Left lung (tissue), 10 donors: ENCODE results near the gene PRRG4. TPM values are rescaled to one million over a fixed set of nuclear protein-coding genes. Genes with fewer than 3 reads are reported as not detected.

Experiments used
- ATAC-seq: fragments of 200-7000 bp; cut with Tn5 transposase; one replicate; pipeline ENCODE4 v1.9.1; 2020; ENCODE audit warnings: moderate library complexity
- DNase-seq, 4 donors: peaks; one replicate each; pipeline ENCODE4 v3.0.0-alpha.2; 2013 to 2020
- H3K27ac ChIP-seq, 2 donors: fragments of 200-600 bp; sonication (generic) in 1 of 2; one replicate each; pipeline versions ENCODE4 v1.5.0 to v1.8.0; 2020 to 2021
- H3K27me3 ChIP-seq, 2 donors: fragments of 200-600 bp; sonication (generic) in 1 of 2; one replicate each; pipeline versions ENCODE4 v1.5.0 to v1.8.0; 2020 to 2021
- H3K36me3 ChIP-seq, 2 donors: fragments of 200-600 bp; sonication (generic) in 1 of 2; one replicate each; pipeline versions ENCODE4 v1.5.0 to v1.8.0; 2020 to 2021
- H3K4me1 ChIP-seq, 2 donors: fragments of 200-600 bp; one replicate each; pipeline ENCODE4 v1.8.0; 2021
- H3K4me3 ChIP-seq, 2 donors: fragments of 200-600 bp; sonication (generic) in 1 of 2; one replicate each; pipeline versions ENCODE4 v1.5.0 to v1.8.0; 2020 to 2021; ENCODE audit warnings: mild to moderate bottlenecking in 1 of 2
- H3K9me3 ChIP-seq, 2 donors: fragments of 200-600 bp; sonication (generic) in 1 of 2; one replicate each; pipeline versions ENCODE4 v1.5.0 to v1.8.0; 2020 to 2021
- CTCF ChIP-seq, 2 donors: fragments of 200-600 bp; sonication (generic) in 1 of 2; IDR thresholded peaks; one replicate each; pipeline versions ENCODE4 v1.5.0 to v1.8.0; 2021; ENCODE audit warnings: antibody characterized with exemption in 2 of 2
- intact Hi-C, 2 donors: fragments of 100-400 bp; cut with DNase I; formaldehyde crosslinking; loops; one replicate each; pipeline versions ENCODE4 v1.11.2 to v1.14.2; 2022
- polyA plus RNA-seq, 6 donors: library from polyadenylated mRNA; unstranded; fragments of 120-200 nt; gene quantifications; one replicate each; pipeline ENCODE4 v1.2.1, GENCODE V29; 2013; ENCODE audit not compliant: insufficient read length in 6 of 6
- total RNA-seq, 2 donors: library from RNA; stranded (reverse); fragmentation: NEBNext Ultra II Directional; extraction: Animal tissue kit (Norgen Biotek cat#: 25700); gene quantifications; one replicate each; pipeline ENCODE4 v1.2.1, GENCODE V29; 2021
- donor health status: DM: no; HTN: yes; CAD: no.
- donor health status: DM: no; HTN: no; CAD: no.

Gene PRRG4
- total and polyA plus RNA-seq, 8 donors: 1.3 to 14.2 (median 2.4) TPM

- no peak overlapping the region for H3K4me3 ChIP-seq
- H3K4me1 ChIP-seq: no peaks in the 10 kb centered on the region
- no peaks in the 10 kb centered on the region for H3K27me3 ChIP-seq
- DNase-seq (no peak), ATAC-seq (no peak)
- no peaks in the 10 kb centered on the region for H3K9me3 ChIP-seq
- intact Hi-C loops: no loop called here
- no peak overlapping the region for H3K27ac ChIP-seq
- H3K36me3 ChIP-seq: no peaks in the 10 kb centered on the region
- no peak for TF ChIP-seq CTCF (IDR thresholded peaks at IDR 0.05)
Measured at GRCh38 chr11:32881286-32881685, 51.6 kb downstream of the PRRG4 start.

GRCh38 chr11:32883421-32883820, 53.7 kb downstream of the PRRG4 start:
- no peak for ATAC-seq
- no peaks in the 10 kb centered on the region for H3K27me3 ChIP-seq
- intact Hi-C loops: no loop called here

GRCh38 chr11:32884023-32884422, 54.3 kb downstream of the PRRG4 start:
- Histone ChIP-seq H3K36me3 (no peaks in the 10 kb centered on the region), H3K4me3 (no peak overlapping the region), H3K27me3 (no peaks in the 10 kb centered on the region), H3K27ac (no peak overlapping the region), H3K9me3 (peaks cover 0 to 4% of the 10 kb centered on the region in 2 donors), H3K4me1 (no peaks in the 10 kb centered on the region)
- no peak for ATAC-seq
- no peak for DNase-seq
- intact Hi-C loops: no loop called here
- no peak for TF ChIP-seq CTCF (IDR thresholded peaks at IDR 0.05)

More at GRCh38 chr11:32883421-32883820, 53.7 kb downstream of the PRRG4 start:
- no peak overlapping the region for H3K27ac ChIP-seq
- H3K9me3 ChIP-seq: peaks cover 0 to 4% of the 10 kb centered on the region in 2 donors
- DNase-seq: no peak
- no peak overlapping the region for H3K4me3 ChIP-seq
- no peaks in the 10 kb centered on the region for H3K36me3 ChIP-seq
- H3K4me1 ChIP-seq: no peaks in the 10 kb centered on the region
- TF ChIP-seq CTCF (IDR thresholded peaks at IDR 0.05): no peak

GRCh38 chr11:32884770-32885384, 55.1 kb downstream of the PRRG4 start:
- TF ChIP-seq CTCF (IDR thresholded peaks at IDR 0.05): peak in 1 of 2 donors; percentile 17

GRCh38 chr11:32885556-32885955, 55.8 kb downstream of the PRRG4 start:
- H3K9me3 ChIP-seq: peaks cover 0 to 4% of the 10 kb centered on the region in 2 donors
- H3K4me3 ChIP-seq: no peak overlapping the region
- no peaks in the 10 kb centered on the region for H3K4me1 ChIP-seq
- ATAC-seq: no peak
- H3K27me3 ChIP-seq: no peaks in the 10 kb centered on the region
- DNase-seq: no peak
- H3K27ac ChIP-seq: no peak overlapping the region
- H3K36me3 ChIP-seq: no peaks in the 10 kb centered on the region
- intact Hi-C loops: no loop called here
- TF ChIP-seq CTCF (IDR thresholded peaks at IDR 0.05): no peak

More at GRCh38 chr11:32884770-32885384, 55.1 kb downstream of the PRRG4 start:
- ATAC-seq (peak; percentile 52), DNase-seq (no peak)
- intact Hi-C loops: no loop called here
- peaks cover 0 to 4% of the 10 kb centered on the region in 2 donors for H3K9me3 ChIP-seq
- H3K27ac ChIP-seq: no peak overlapping the region
- no peaks in the 10 kb centered on the region for H3K36me3 ChIP-seq
- no peak overlapping the region for H3K4me3 ChIP-seq
- no peaks in the 10 kb centered on the region for H3K27me3 ChIP-seq
- no peaks in the 10 kb centered on the region for H3K4me1 ChIP-seq
